Inferior parietal cortex (tissue), 1 donor: Measurements from ENCODE around the gene TNPO1.
A peak's percentile ranks its signal among the peaks of the same experiment; 100 is the strongest.
"Not testable (repeated sequence)": the region's sequence is repeated elsewhere in the genome, so short reads cannot be mapped to it uniquely, and the experiment has no call there.

Experiments used
- DNase-seq: peaks from one replicate; pipeline ENCODE4 v3.0.0-alpha.2; 2016; ENCODE audit errors: extremely low spot score

TNPO1 gene

GRCh38 chr5:72934953-72935725 lies 118.7 kb downstream of the TNPO1 start:
- DNase-seq: not testable (repeated sequence)

DNA sequence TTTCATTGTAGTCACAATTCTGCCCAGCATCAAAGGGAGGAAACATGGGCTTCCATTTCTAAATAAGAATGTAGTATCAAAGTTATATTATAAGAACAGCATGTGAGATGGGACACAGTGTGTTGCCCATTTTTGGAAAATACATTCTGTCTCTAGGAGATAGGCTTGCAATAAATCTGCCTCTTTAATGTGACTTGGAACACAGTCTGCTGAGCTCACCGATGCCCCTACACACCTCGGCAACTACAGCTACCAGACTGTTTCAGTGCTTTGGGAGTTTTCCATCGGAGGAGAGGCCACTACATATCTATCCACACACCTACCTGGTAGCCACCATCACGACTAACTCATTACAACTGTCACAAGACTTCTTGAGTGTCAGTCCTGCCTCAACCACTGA lies 120.4 kb downstream of the TNPO1 start:
- no peak for DNase-seq

GRCh38 chr5:72937517-72938061 lies 121.1 kb downstream of the TNPO1 start:
- DNase-seq: no peak

GRCh38 chr5:72938206-72938605 lies 121.7 kb downstream of the TNPO1 start:
- DNase-seq: no peak

DNA sequence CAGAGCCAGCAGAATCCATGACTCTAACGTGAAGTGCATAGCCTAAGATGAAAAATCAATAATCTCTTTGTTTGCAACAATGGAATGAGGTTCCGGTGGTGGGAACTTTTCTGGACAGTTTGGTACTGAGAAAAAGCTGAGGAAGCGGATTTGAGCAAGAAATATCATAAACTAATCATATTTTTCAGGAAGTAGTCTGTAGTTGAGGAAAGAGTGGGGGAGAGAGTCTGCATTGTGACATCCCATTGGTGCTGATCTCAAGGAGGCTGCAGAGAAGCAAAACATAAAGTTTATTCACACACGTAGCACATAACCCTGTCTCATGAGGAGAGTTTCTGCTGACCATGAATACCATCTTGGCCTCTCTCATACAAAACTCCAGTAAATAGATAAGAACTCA lies 123.6 kb downstream of the TNPO1 start:
- no peak for DNase-seq

DNA sequence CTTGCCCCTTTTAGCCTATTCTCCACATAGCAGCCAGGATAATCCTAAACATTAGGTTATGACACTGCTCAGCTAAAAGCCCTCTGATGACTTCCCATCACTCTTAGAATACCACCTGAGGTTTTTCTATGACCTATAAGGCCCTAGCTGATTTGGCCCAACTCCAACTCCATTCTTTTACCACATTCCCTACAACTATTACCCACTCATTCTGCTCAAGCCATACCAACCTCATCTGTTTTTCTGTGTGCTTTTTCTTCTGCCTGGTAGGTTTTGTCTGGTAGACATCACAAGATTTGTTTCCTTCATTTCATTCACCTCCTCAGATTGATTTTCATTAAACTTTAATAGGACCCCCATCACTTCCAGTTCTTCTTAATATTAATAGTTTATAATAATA lies 126.8 kb downstream of the TNPO1 start:
- no peak for DNase-seq

DNA sequence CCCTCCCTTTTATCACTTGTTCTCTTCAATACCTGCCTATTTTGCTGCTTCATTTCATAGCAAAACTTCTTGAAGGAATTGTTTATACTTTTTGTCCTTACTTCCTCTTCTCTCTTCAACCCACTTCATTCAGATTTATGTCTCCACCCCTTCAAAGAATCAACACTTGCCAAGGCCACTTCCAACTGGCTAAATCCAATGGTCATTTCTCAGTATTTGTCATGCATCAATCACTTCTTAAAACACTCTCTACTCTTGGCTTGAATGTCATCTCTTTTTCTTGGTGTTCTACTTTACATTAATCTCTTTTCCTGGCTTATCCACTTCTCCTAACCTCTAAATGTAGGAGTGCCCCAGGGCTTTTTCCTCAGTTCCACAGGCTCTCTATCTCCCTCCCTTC lies 131.0 kb downstream of the TNPO1 start:
- DNase-seq: no peak

- DNase-seq: no peak
Observed at GRCh38 chr5:72949481-72949880, 133.0 kb downstream of the TNPO1 start.

GRCh38 chr5:72951671-72952468 lies 135.4 kb downstream of the TNPO1 start:
- DNase-seq: no peak

DNA sequence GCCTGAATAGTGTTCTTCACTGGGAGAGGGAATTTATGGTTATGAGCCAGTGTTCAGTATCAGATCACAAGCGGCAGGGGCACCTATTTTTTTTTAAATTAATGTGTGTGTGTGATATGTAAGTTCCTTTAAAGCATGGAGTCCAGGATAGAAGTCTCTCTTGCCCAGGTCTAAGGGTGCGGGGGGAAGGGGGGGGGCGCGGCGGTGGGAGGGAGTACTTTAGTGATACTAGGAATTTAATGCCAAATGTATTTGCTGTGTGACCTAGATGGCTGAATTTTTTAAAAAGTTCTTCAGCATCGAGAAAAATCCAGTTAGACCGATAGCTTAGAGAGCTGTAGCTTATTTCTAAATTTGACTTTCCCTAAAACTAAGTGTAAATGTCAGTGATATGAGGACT lies 137.9 kb downstream of the TNPO1 start:
- no peak for DNase-seq

DNA sequence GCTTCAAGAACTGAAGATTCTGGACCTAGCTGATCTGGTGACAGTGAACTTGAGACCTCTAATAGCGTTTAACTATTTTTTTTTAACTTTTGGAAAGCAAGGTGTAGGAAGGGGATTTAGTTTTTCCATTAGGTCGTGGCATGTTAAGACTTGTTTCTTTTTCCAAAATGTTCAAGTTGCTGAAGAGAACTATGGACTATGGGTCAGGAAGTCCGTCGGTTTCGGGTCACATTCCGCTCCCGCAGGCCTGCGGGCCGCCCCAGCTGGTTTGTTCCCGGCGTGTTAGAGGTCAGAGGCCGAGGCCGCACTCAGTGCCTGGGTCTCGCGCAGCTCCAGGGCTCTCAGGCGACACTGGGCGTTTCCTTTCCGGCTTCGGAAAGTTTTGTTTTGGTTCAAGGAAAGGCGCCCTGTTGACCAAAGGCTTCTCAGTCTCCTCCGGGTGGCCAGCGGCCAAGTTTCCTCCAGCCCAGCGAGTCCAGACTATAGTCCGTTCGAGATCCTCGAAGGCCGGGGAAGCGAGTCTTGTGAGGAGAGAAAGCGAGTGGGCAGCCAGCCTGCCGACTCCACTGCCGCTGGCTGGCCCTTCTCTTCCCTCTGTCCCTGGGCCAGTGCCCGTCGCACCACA lies 138.8 kb downstream of the TNPO1 start:
- no peak for DNase-seq

GRCh38 chr5:72955768-72956323 lies 139.4 kb downstream of the TNPO1 start, which contains the start of gene FCHO2:
TSS of gene FCHO2 (plus strand) at chr5:72956041. CDS start at chr5:72956097, 56 bp downstream.
- DNase-seq: peak; percentile 96

DNA sequence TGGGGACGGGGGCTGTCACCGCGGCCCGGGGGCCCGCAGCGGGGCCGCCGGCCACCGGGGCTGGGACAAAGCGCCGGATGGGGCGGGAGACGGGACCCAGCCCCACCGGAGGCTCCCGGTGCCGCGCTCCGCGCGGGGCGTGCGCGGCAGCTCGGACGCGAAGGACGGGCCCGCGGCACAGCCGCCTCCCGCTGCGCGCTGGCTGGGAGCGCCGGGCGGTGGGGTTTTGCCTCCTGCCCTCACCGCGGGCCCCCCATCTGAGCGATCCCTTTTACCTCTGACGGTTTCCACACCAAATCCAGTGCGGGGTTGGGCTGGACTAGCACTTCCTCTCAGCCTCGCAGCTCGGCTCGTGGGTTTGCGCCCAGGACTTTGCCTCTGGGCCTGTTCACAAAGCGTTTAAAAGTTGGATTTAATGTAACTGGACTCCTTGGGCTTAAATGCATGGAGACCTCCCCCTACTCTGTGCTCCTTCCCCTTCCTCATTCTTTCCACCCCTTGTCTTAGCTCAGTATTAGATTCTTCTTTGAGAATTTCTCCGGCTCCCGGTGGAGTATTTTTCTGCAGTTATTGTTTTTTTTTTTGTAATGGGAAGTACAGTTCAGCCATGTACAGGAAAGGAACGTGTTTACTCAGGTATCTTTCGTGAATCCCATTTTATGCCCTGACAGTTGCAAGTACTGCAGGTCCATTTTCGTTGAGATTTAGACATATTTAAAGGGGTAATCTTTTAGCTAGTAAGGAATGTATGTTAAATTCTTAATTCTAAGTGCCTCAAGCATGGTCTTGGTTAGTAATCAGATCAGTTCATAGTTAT lies 140.1 kb downstream of the TNPO1 start:
- DNase-seq: peak; percentile 36

- DNase-seq: no peak
Observed at GRCh38 chr5:72957337-72957736, 140.9 kb downstream of the TNPO1 start.

- DNase-seq: no peak
Observed at GRCh38 chr5:72959257-72959656, 142.8 kb downstream of the TNPO1 start.
